Measurements from ENCODE around the gene SAMD7.

The SAMD7 gene

DNA sequence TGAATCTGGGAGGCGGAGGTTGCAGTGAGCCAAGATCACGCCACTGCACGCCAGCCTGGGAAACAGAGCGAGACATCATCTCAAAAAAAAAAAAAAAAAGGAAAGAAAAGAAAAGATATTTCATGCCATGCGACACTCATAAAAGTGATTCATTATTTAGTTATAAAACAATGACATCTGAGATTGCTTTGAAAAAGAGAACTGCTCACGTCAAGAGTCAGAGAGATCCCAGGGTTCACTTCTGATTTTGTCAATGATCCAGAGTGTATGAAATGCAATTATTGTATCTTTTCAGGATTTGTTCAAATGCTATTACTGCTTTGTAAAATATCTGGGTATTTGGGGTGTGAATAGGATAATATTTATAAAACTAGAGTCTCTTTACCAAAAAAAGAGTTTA lies 6.0 kb upstream of the SAMD7 start:
- in situ Hi-C loops (cut with MboI; ENCODE audit: low sequenced_read_pairs): no loop called here

DNA sequence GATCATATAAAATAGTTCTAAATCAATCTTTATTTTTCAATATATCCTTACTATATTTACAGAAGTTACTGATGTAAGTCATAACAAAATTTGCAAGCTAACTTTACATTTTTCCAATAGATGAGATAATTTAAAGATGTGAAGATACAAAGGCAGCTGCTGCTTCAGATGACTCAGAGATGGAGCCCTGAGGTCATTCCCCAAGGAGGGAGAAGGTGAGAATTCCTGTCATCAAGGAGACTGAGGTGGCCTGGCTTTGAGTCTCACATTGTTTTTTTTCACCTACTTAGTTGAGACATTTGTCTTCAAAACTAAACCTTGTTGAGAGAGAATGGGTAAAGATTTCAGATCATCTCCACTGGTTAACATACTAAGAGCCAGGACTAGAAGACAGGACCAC lies 3.9 kb upstream of the SAMD7 start:
- in situ Hi-C loops (cut with MboI; ENCODE audit: low sequenced_read_pairs): no loop called here

DNA sequence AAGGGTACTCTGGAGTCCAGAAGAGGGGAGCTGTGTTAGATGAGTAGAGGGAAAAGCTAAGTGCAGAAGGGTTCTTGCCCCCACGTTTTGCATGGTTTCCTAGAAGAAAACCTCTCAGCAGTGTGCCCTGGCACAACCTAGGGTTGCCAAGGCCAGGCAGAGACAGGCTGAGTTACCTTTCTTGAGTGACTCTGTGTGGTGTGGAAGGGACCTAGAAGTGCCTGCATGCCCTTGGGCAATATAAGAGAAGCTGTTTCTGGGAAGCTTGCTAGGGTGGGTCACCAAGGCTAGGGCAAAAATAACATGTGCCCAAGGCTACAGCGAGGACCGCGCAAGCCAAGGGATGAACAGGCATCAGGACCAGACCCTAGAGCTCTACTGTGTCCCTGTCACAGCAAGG lies 3.4 kb upstream of the SAMD7 start:
- in situ Hi-C loops (cut with MboI; ENCODE audit: low sequenced_read_pairs): no loop called here

DNA sequence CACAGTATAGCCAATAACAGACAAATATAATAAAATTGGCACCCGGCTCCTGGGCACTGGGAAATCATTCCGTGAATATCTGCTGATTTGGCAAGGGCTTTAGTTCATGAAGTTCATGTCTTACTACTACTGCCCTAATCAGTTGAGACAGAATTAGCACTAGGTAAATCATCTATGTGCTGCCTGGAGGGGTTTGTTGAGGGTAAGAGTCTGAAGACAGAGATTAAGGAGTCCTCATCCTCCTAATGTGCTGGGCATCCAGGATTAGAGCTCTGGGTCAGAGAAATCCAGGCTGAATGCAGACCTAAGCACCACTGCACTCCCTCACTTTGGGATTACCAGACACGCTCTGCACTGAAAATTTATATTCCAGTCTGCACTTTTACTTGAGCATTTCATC lies 2.0 kb downstream of the SAMD7 start:
- in situ Hi-C loops (cut with MboI; ENCODE audit: low sequenced_read_pairs): no loop called here

DNA sequence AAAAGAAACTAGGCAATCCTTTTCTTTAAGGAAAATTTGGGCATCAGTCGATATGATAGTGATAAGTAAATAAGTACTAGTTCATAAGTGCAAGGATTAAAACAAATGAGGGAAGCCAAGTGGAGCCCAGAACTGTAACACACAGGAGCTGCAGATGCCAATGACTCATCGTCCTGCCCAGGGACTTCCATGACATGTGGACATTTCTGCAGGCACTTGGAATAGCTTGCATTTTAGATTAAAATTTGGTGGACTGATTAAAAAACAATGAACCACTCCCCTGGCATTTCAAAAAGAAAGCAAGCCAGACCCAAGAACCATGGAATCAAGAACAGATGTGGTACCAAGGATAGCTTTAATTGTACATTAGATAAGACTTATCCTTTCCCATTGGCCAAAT lies 2.9 kb downstream of the SAMD7 start:
- in situ Hi-C loops (cut with MboI; ENCODE audit: low sequenced_read_pairs): no loop called here

DNA sequence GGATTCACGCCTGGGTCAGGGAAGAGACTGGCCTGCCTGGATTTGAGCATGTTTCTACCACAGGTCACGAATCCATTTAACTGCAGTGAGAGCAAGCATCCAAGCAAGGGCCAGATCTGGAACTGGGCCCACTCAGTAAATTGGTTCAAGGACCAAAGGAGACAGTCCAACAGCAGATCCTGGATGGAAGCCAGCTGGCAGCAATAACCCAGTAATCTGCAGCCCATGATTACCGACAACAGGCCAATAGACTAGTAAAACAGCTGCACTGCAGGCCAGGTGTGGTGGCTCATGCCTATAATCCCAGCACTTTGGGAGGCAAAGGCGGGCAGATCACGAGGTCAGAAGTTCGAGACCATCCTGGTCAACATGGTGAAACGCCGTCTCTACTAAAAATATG lies 11.8 kb downstream of the SAMD7 start:
- in situ Hi-C loops (cut with MboI; ENCODE audit: low sequenced_read_pairs): no loop called here

DNA sequence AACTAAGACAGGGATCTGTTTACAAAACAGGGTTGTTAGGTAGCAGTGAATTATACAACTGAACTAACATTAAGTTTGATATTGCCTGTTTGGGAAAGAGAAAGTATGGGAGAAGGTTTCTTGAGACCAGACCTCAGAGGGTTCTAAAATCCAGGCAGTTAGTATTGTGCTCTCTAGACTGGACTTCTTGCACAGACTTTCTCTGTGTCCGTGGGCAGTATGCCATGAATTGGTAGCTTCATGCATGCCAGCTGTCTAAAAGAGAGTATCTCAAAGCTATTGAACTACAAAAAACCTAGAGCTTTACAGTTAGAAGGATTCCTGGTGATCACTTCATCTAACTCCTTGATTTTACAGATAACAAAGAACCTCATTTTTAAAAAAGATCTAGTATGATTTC lies 12.5 kb downstream of the SAMD7 start:
- in situ Hi-C loops (cut with MboI; ENCODE audit: low sequenced_read_pairs): no loop called here

DNA sequence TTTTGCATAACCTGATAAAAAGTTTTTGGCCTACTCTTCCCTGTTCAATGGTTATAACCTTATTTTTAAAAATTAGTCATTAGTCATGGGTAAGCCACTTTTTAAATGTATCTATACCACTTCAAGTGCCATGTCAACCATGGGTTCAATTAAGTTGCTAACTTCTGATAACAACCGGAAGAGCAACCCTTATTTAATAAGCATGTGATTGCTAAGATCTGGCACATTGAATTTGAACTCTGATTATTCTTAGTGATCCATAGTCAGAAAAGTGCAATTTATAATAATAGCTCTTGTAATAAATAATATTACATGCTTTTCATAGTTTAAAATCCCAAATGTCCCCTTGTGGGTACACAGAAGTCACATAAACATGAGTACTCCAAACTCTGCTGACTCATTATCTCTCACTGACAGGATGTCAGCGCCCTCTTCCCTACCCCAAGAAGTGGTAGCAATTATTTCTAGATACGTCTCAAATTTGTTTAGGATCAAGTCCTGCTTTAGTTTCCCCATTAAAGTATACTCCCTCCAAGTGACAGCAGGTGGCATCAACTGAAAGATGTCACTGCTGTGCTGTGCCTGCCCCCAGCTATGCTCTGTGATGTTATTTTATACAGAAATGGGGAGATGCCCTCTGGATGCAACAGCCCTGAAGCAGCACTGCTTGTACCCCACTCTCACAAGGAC lies 18.6 kb downstream of the SAMD7 start:
- in situ Hi-C loops (cut with MboI; ENCODE audit: low sequenced_read_pairs): no loop called here

DNA sequence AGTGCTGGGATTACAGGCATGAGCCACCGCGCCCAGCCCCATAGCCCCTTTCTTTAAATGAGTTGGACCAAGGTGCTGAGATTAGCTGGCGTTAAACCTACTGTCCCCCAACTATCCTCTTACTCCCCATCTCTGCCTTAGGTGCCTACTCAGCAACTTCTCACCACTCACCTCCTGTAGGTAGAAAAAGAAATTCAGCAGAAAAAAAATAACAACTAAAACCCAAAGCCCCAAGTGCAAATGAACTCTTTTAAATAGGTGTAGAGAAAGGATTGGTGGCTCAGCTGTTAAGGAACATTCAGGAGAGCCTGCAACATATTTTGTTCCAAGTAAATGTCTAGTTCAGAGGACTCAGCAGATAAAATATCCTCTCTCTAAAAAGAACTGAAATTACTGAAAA lies 19.5 kb downstream of the SAMD7 start:
- in situ Hi-C loops (cut with MboI; ENCODE audit: low sequenced_read_pairs): no loop called here

DNA sequence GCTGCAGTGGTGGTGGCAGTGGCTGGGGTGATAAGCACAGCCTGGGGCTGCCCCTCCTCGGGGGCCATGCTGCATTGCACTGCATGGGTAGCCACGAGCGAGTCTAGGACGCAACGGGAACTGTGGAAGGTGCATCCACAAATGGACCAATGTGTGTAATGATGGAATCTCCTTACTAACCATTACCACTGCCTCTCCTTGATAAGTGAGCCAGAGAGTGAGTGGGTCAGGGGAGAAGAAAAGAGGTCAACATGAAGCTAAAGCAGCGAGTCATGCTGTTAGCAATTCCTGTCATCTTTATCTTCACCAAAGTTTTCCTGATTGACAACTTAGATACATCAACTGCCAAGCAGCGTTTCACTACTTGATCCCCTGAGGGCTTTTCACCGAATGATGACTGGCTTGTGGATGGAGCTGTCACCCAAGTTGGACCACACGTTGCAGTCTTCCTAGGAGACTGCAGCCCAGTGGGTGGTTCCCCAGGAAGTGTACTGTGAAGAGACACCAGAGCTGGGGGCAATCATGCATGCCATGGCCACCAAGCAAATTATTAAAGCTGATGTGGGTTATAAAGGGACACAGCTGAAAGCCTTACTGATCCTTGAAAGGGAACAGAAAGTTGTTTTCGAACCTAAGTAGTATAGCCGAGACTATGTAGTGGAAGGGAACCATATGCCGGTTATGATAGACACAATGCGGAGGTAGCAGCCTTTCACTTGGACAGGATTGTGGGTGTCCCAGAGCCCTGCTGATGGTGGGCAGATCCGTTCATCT lies 20.6 kb downstream of the SAMD7 start:
- in situ Hi-C loops (cut with MboI; ENCODE audit: low sequenced_read_pairs): no loop called here

DNA sequence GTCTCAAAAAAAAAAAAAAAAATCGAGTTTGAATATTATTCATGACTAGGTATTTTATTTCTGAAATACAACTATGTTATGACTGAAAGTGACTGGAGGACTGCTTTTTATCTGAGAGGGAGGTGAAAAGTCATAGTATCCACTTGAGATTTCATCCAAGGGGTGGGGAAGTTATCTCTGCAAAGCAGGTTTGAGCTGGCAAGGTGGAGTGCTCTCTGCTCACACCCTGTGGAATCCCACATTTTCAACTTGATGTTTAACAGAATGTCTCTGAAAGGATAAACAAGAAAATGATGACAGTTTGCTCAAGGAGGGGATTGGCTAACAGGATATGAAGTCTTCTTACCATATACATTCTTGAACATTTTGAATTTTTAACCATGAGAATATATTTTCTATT lies 27.9 kb downstream of the SAMD7 start:
- in situ Hi-C loops (cut with MboI; ENCODE audit: low sequenced_read_pairs): no loop called here

DNA sequence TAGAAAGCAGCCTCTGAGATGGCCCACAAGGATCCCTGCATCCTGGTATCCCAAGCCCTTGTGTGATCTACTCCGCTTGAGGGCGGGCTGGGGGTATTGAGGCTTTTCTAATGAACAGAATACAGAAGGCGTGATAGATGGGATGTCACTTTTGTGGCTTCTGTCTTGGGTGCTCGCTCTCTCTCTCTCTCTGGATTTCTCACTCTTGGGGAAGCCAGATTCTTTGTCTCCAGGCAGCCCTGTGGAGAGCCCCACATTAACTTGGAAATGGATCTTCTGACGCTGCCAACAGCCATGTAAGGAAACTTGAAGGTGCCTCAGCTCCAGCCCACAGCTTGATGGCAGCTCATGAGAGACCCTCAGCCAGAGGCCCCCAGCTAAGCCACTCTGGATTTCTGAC lies 28.4 kb downstream of the SAMD7 start:
- in situ Hi-C loops (cut with MboI; ENCODE audit: low sequenced_read_pairs): no loop called here

DNA sequence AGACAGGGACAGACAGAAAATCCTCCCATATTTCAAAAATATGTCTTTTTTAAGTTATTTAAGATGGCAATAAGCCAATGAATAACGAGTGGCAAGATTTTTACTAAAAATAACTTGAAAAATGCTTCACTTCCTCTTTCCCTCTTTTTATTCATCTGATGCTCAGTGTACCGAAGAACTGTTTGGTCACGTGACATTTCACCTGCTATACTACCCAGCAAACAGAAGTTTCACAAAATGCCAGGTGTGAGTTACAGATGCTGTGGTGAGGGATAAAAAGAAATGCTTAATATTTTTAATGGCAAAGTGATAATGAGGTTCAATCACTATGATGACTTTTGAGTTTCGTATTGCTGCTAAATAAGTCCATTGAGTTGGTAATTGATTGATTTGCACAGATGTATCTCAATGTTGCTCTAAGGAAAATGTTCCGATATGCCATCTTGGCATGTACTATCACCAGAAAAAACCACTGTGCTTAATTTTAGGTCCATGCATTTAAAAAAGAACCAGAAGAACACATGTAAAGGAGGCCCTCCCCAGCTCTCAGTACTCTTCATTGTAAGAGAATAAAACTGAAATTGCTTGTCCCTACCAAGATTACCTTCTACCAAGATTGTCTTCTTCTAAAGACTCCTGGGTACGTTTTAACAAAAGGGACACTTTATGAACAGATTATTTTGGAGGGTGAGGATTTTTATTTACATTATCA lies 29.3 kb downstream of the SAMD7 start:
- in situ Hi-C loops (cut with MboI; ENCODE audit: low sequenced_read_pairs): no loop called here

DNA sequence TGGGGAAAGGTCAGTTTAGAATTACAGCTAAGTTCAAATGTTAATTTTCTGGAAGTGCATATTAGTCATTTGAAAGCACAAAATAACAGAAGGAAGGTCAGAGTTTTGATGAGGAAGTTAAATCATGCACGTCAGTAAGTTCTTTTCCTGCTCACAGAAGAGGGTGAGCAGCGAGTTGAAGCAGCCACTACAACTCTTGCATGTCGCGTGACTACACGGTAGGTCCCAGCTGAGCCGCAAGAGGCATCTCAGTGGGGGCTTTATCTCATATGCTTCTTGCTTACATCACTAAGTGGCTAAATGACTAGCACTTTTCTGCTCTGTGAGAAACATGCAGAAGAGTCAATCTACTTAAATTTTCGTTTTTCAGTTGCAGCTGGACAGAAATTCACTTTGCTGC lies 33.9 kb downstream of the SAMD7 start:
- in situ Hi-C loops (cut with MboI; ENCODE audit: low sequenced_read_pairs): no loop called here

DNA sequence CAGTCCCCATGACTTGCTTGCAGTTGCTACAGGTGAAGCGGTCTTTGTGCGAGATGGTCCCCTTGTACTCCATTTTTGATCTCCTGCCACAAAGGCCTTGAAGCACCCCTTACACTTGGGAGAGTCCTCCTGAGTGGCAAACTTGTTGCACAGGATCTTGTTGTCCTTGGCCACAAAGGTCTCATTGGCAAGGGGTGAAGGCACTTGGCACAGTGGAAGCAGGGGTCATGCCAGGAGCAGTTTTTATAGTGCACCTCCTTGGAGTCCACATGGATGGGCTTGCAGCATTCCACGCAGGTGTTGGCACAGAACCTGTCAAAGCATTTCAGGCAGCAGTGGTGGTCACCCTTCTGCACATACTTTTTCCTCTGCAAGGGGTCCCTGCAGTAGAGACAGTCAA lies 35.0 kb downstream of the SAMD7 start:
- in situ Hi-C loops (cut with MboI; ENCODE audit: low sequenced_read_pairs): no loop called here

DNA sequence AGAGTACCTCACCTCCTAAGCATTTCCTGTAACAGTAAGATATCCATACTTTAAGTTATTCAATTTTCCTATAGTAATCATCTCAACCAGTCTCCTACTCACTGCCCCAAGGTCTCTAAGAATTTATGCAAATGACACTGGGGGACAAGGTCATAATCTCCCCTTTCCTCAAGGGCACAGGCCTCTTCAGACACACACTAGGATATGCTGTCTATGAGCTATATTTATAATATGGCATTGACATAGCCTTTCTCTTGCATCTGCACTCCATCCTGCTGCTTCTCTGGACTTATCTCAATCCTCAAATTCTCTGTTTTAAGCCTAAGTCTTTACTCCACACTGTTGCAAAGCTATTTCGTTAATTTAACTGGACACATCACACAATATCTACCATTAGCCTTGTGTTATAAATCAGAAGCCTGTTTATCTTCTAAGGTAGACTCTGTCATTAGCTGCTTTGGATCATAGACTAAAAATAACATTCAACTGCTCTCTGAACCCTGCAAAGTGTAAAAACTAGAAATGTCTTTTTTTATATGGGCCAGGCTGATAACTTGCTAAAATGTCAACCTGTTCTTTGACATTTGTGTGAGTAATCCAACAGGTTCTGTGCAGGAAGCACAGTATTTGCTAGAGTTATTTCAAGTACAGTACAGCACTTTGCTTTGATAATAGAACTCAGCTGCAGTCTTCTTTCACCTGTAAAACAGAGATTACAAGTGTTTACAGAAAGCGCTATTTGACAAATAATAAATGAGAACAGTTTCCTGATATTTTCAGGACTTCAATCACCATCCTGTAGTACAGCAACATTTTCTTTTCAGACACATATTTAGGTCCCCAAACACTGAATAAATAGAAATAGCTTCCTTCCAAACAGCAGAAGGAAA lies 37.4 kb downstream of the SAMD7 start:
- in situ Hi-C loops (cut with MboI; ENCODE audit: low sequenced_read_pairs): no loop called here

DNA sequence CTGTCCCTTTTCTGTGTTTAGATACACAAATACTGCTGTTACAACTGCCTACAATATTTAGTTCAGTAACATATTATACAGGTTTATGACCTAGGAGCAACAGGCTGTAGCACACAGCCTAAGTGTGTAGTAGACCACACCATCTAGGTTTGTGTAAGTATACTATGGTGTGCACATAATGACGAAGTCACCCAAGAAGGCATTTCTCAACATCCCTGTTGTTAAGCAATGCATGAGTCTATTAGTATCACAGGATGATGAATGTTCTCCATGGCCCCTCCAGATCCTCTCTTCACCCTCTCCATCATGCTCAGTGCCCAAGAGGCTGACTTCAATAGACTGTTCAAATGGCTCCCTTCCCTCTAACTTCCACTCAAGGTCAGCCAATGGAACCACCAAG lies 40.7 kb downstream of the SAMD7 start:
- in situ Hi-C loops (cut with MboI; ENCODE audit: low sequenced_read_pairs): no loop called here

DNA sequence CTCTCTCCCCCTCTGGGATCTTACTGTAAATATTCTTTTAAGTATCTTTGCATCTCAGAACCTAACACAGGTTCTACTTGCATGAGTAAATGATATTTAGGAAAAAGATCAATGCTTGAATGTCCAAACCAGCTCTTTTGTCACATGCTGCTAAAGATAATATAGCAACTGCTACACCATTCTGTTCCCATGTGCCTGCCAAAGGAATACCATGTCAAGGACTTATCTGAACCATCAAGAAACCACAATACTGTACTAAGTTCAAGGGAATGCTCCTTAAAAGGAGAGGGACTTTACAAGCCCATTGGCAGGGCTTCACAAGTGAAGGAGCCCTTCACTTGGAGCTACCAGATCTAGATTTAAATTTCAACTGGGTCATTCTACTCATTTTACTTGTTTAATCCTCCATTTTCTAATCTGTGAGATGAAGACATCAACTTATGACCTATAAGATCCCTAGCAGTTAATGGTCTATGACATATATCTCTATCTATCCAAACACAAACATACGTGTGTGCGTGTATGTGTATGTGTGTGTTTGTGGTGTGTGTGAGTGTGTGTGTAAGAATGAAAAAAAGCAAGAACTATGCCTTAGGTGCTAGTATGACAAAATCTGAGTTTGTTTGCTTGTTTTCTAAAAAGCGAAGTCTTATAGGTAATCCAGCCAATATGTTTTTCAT lies 42.2 kb downstream of the SAMD7 start:
- in situ Hi-C loops (cut with MboI; ENCODE audit: low sequenced_read_pairs): no loop called here

DNA sequence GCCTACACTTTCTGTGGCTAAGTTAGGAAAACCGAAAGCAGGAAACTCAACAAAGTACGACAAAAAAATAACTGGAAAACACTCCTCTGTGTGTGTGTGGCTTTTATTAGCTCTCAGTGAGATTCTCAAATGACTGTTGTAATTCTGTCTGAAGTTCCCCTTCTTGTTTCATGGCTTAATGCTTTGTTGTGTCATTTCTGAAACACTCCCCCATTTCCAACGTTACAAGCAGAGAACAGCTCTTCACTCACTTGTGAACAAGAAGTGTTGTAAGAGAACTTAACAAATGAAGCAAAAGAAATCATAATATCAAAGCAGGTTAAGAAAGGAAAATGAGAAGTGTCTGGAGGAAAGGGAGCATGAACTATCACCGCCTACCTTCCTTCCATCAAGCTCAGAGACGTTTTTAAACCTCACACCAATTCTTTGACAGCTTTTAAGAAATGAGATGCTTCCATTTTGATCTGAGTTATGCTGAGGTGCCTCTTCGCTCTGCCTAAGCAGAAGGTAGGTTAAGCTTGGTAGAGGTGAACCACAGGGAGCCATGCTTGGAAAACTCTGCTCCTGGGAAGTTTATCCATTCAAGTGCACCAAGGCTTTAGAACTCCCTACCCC lies 42.9 kb downstream of the SAMD7 start:
- in situ Hi-C loops (cut with MboI; ENCODE audit: low sequenced_read_pairs): no loop called here

DNA sequence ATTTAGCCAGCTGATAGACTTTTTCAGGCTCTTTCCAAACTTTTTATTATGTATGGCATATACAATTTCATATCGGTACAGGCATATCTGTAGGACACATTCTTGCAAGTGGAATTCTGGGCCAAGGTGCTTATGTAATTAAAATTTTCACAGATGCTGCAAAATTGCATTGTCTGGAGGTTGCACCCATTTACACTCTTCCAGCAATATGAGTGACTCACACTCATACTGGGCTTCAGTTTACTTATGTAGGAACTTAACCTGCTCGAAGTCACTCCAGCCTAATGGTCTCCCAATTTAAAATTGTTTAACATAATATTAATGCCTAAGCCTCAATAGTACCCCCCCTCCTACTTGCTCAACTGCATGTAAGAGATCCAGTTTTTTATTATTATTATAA lies 44.0 kb downstream of the SAMD7 start:
- in situ Hi-C loops (cut with MboI; ENCODE audit: low sequenced_read_pairs): no loop called here
